Gastroesophageal sphincter (tissue), 3 donors: ENCODE results near the gene CEMIP2.

Experiments used
- POLR2A ChIP-seq, 2 donors: fragments of 450-650 bp; IDR thresholded peaks; one replicate each; pipeline ENCODE4 v1.6.1; 2017; ENCODE audit warnings: antibody characterized with exemption in 2 of 2, mild to moderate bottlenecking in 2 of 2, moderate library complexity in 1 of 2
- POLR2AphosphoS5 ChIP-seq: sonication (generic); formaldehyde crosslinking; IDR thresholded peaks from one replicate; pipeline ENCODE4 v1.6.1; 2017; ENCODE audit warnings: antibody characterized with exemption
- TF ChIP-seq, protein P1 (sequence below), 4 experiments: fragments of 200-600 bp in 2 of 4; fragments of 450-650 bp in 2 of 4; sonication (generic) in 1 of 4; IDR thresholded peaks; one replicate each; pipeline ENCODE4 v1.5.1; 2017 to 2019; ENCODE audit warnings: antibody characterized with exemption in 4 of 4, mild to moderate bottlenecking in 2 of 4, moderate library complexity in 2 of 4

- TF ChIP-seq, protein P1, sequence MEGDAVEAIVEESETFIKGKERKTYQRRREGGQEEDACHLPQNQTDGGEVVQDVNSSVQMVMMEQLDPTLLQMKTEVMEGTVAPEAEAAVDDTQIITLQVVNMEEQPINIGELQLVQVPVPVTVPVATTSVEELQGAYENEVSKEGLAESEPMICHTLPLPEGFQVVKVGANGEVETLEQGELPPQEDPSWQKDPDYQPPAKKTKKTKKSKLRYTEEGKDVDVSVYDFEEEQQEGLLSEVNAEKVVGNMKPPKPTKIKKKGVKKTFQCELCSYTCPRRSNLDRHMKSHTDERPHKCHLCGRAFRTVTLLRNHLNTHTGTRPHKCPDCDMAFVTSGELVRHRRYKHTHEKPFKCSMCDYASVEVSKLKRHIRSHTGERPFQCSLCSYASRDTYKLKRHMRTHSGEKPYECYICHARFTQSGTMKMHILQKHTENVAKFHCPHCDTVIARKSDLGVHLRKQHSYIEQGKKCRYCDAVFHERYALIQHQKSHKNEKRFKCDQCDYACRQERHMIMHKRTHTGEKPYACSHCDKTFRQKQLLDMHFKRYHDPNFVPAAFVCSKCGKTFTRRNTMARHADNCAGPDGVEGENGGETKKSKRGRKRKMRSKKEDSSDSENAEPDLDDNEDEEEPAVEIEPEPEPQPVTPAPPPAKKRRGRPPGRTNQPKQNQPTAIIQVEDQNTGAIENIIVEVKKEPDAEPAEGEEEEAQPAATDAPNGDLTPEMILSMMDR (IDR thresholded peaks at IDR 0.05) = no peak
- TF ChIP-seq POLR2AphosphoS5 (no peak), POLR2A (IDR thresholded peaks at IDR 0.05) (no peak)
Observed at GRCh38 chr9:71781391-71781790, 13.1 kb upstream of the CEMIP2 start.
